GM18502 (cell line): ENCODE measurements around the gene CELF5.
"Not testable (repeated sequence)": the region's sequence is repeated elsewhere in the genome, so short reads cannot be mapped to it uniquely, and the experiment has no call there.

ENCODE experiments used
- ATAC-seq: cut with Tn5 transposase; IDR thresholded peaks from one replicate; pipeline ENCODE4 v1.9.1; 2021; ENCODE audit warnings: mild to moderate bottlenecking; ENCODE audit not compliant: unreplicated experiment, poor library complexity

Gene CELF5

DNA sequence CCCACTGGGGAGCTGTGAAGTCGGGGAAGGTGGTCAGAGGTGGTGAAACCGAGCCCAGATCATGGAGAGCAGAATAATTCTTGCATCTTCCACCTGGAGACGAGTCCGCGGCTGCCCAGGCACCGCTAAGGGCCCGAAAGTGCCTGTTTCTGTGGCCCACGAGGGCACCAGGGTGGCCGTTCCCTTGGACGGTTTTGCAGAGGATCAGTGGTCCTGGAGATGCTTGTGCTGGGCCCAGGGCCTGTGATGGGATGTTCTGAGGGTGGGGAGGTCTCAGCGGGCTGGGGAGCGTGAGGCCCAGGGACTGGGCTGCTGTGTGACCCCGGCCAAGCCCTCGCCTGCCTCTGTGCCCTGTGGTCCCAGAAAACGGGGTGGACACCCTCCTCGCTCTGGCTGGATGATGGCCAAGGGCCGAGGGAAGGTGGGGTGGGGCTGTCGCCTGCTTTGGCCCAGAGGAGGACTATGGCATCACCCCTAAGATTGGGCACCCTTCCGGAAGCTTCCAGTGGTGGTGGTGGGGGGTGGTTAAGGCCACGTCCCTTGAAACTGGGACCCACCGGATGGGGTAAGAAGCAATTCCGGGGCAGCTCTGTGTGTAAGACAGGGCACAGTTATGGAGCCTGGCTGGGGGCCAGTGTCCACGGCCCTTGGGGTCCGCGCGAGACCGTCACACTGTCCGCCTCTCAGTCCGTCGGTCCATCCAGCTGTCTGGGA lies 90.7 kb downstream of the CELF5 start:
- ATAC-seq = no peak

DNA sequence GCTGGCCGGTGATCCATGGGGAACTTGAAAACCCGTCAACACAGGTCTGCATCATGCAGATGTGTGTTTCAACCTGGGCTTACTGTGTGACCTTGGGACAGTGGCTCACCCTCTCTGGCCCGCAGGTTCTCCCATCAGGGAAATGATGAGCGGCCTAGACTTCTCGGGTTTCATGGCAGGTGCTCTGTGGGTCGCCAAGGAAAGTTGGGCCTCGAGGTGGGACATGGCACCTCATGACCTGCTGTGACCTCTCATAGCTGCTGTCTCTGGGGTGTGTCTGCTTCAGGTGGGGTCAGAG lies 91.2 kb downstream of the CELF5 start:
- no peak for ATAC-seq

DNA sequence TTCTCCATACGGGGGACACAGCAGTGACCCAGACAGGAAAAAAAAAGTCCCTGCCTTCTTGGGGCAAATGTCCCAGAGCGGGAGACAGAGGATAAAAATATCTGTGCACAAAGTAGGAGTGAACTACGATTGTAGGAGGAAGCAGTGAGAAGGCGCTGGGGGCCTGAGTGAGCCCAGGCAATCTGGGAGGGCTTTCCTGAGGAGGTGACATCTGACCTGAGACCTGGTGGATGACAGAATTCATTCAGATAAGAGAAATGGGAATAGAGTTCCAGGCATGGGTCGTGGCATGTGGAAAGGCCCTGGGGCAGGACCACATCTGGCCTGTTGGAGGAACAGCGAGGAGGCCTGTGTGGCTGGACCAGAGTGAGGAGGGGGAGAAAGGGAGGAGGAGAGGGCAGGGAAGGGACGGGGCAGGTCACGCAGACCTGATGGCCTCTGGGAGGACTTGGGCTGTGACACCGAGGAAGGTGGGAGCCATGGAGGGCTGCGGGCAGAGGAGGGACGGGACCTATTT lies 91.7 kb downstream of the CELF5 start:
- ATAC-seq = no peak

DNA sequence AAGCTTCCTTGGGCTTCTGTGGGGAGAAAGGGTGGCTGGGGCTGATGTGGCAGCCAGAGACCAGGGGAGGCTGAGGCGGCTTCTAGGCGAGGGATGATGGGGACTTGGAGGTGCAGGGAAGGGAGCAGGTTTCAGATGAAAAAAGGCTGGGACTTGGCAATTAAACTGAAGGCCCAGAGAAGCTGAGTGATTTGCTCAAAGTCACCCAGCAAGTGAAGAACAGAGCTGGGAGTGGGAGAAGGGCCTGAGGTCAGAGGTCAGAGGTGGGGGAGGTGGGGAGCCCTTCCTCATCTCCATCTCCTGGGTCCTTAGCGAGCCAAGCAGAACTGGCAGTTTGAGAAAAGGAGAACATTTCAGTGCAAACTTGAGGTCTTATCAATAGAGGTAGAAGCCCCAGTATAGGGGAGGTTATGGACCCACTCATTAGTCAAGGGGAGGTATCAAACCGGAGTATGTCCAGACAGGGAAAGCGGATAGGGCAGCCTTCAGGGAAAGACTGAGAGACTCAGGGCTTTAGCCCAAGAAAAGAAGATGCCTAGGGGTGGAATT lies 92.3 kb downstream of the CELF5 start:
- ATAC-seq = no peak

DNA sequence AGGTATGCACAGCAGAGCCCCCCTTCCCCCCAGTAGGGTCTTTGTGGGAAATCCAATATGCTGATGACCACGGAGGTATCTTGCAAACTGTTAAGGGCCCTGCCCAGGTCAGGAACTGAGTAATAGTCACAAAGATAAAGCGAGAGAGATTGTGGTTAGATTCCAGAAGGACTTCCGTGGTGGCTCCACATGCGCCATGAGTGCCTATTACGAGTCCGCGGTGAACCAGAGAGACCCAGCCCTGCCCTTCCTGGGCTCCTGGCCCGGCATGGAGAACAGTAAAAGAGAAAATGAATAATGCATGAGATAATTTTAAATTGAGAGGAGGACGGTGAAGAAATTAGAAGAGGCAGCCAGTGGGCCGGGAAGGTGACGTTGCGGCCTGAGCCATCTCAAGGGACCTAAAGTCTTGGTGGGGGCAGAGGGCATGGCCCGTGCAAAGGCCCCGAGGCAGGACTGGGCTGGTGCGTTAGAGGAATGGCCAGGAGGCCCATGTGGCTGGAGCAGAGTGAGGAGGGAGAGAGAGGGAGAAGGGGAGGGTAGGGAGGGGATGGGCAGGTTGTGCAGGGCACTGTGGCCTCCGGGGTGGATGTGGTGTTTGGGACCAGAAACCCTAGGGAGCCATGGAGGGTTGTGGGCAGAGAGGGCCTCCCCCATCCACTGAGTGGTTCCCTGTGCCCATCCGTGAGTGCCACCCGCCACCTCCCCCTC lies 95.3 kb downstream of the CELF5 start:
- ATAC-seq = no peak

DNA sequence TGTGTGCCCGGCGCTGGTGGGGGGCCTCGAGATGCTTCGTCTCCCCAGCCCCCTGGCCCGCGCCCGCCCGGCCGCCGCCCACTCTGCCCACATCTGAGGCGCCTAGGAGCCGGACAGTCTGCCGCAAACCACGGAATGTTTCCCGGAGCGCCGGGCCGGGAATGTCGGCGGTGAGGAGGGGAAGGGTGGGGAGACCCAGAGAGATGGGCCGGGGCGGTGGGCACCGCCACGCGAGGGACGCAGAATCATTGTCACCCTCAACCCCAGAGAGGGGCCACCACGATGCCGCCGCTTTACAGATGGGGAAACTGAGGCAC lies 95.9 kb downstream of the CELF5 start:
- ATAC-seq = no peak

DNA sequence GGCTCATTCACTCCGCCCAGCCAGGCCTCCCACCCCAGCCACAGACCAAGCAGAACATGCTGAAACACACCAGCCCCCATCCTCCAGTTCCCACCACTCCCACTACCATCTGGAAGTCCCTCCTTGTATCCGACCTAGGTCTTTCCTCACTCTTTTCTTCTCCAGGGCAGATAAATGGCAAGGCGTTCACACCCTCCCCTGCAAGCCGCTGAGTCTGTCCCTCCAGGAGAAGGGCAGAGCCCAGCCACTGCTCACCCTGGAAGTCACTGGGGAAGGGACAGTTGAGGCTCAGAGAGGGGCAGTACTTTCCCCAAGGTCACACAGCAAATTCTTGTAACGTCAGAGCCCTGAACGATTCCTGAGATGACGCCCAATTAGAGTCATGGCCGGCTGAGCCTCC lies 96.4 kb downstream of the CELF5 start:
- no peak for ATAC-seq

DNA sequence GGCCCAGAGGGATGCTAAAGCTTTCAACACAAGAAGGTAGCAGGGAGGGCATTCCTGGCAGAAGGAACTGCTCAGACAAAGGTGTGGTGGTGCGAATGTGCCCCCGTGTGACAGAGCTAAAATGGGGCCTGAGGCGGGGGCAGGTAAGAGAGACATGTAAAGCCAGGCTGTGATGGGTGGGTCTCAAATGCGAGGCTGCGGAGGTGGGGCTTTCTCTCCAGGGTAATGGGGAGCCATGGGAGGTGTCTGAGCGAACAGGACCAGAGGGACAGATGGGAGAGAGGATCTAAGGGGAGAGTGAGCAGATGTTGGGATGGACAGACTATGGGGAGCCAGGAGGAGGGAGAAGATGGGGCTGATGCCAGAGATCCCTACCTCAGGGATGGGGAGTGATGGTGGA lies 97.2 kb downstream of the CELF5 start:
- no peak for ATAC-seq

DNA sequence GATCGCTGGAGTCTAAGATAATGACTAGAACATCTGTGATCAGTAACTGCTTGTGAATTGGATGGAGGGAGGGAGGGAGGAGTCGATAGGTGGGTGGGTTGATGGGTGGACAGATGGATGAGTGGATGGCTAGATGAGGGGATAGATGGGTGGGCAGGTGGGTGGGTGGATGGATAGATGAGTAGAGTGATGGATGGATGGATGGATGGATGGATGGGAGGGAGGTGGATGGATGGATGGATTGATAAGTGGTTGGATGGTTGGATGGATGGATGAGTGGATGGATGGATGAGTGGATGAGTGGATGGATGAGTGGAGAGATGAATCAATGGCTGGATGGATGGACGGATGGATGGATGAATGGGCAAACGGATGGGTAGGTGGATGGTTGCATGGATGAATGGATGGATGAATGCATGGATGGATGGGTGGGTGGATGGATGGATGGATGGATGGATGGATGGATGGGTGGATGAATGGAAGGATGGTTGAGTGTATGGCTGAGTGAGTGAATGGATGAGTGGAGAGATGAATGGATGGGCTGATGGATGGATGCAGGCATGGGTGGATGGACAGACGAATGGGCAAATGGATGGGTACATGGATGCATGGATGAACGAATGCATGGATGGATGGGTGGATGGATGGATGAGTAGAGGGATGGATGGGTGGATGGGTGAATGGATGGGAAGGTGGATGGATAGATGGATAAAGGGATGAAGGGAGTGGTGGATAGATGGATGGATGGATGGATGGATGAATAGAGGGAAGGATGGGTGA lies 97.9 kb downstream of the CELF5 start:
- ATAC-seq = no peak

DNA sequence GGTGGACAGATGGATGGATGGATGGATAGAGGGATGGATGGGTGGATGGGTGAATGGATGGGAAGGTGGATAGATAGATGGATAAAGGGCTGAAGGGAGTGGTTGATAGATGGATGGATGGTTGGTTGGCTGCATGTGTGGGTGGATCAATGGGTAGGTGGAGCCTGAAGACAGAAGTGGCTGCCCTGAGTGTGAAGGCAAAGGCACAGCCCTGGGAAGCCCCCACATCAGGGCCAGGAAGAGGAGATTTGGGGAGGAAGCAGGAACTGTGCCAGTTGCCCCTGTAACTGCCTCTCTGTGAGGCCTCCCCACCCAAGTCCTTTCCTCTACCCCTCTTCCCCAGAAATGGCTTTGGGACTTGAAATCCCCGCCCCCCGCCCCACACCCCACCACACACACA lies 98.6 kb downstream of the CELF5 start:
- no peak for ATAC-seq

DNA sequence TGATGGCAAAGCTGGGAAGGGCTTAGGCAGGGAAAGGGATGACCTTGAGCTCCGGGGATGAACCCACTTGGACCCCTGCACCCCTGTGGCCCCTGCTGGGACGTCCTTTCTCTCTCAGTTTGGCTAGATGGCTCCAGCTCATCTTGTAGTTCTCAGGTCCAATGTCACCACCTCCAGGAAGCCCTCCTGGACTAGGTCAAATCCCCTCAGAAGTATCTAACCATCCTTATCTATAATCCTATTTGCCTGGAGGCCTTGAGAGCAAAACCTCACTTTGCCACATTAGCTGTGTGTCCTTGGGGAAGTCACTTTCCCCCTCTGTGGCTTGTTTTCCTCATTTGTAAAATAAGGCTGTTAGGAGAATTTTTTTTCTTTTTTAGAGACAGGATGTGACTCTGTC lies 99.2 kb downstream of the CELF5 start:
- ATAC-seq = no peak

DNA sequence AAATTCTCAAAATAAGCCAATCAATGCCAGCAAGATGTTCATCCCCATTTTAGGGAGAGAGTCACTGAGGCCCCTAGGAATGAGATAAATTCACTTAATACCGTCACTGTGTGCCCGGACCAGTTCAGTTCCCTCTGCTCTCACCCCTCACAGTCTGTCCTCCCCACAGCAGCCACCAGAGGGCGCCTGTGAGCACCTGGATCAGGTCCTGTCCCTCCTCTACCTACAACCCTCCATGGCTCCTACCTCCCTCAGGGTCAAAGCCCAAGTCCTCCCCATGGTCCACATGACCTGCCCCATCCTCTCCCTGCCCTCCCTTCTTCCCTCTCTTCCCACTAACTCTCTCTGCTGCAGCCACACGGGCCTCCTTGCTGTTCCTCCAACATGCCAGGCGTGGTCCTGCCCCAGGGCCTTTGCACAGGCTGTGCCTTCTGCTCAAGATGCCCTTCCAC lies 100.0 kb downstream of the CELF5 start:
- no peak for ATAC-seq

DNA sequence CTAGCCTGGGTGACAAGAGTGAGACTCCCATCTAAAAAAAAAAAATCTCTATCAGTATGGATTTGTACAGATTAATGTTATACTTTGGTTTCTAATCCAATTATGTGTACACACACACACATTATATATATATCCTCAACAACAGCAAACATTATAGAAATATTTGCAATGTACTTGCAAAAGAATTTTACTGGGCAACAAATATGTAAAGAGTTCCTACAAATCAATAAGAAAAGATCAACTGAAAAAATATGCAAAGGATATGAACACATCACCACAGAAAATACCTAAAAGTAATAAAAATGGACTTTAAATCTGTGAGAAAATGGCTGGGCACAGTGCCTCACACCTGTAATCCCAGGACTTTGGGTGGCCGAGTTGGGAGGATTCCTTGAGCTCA lies 101.0 kb downstream of the CELF5 start:
- no peak for ATAC-seq

DNA sequence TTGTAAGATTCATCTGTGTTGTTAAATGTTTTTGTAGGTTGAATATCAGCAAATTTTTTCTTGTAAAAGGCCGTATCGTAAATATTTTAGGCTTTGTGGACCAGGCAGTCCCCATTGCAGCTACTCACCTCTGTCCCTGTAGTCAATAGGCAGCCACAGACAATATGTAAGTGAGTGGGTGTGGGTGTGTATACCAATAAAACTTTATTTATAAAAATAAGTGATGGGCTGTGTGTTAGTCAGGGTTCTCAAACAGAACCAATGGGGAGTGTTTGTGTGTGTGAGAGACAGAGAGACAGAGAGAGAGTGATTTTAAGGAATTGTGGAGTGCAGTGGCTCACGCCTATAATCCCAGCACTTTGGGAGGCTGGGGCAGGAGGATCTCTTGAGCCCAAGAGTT lies 104.3 kb downstream of the CELF5 start:
- no peak for ATAC-seq

DNA sequence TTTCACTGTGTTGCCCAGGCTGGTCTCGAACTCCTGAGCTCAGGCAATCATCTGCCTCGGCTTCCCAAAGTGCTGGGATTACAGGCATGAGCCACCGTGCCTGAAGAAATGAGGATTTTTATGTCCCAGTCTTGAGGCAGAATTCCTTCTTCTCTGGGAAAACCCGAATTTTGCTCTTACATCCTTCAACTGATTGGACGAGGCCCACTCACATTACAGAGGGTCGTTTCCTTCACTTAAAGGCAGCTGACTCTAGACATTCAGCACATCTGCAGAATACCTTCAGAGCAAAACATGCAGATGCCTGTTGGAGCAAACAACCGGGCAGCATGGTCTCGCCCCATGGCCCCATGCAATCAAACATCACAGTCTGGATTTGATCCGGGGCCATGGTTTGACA lies 105.6 kb downstream of the CELF5 start:
- no peak for ATAC-seq

DNA sequence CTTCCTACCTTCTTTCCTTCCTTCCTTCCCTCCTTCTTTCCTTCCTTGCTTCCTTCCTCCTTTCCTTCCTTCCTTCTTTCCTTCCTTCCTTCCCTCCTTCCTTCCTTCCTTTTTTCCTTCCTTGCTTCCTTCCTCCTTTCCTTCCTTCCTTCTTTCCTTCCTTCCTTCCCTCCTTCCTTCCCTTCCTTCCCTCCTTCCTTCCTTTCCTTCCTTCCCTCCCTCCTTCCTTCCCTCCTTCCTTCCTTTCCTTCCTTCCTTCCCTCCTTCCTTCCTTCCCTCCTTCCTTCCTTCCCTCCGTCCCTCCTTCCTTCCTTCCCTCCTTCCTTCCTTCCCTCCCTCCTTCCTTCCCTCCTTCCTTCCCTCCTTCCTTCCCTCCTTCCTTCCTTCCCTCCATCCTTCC lies 107.8 kb downstream of the CELF5 start:
- not testable (repeated sequence) for ATAC-seq

DNA sequence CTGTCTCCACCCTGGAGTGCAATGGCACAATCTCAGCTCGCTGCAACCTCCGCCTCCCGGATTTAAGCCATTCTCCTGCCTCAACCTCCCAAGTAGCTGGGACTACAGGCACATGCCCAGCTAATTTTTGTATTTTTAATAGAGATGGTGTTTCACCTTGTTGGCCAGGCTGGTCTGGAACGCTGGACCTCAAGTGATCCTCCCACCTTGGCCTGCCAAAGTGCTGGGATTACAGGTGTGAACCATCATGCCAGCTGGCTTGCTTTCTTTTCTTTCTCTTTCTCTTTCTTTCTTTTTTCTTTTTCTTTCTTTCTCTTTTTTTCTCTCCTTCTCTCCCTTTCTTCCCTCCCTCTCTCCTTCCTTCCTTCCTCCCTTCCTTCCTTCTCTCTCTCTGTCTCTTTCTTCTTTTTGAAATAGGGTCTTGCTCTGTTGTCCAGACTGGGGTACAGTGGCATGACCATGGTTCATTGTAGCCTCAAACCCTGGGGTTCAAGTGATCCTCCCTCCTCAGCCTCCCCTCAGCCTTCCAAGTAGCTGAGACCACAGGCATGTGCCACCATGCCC lies 108.6 kb downstream of the CELF5 start:
- ATAC-seq = no peak

DNA sequence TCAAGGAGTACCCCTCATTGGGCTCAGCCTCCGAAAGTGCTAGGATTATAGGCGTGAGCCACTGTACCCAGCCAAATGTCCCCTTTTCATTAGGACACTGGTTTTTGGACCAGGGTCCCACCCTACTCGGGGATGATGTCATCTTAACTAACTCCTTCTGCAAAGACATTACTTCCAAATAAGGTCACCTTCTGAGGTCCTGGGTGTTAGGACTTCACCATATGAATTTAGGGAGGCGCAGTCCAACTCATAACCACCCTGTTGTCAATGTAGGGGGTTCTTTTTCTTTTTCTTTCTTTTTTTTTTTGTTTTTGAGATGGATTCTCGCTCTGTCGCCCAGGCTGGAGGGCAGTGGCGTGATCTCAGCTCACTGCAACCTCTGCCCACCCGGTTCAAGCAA lies 109.2 kb downstream of the CELF5 start:
- ATAC-seq = no peak

DNA sequence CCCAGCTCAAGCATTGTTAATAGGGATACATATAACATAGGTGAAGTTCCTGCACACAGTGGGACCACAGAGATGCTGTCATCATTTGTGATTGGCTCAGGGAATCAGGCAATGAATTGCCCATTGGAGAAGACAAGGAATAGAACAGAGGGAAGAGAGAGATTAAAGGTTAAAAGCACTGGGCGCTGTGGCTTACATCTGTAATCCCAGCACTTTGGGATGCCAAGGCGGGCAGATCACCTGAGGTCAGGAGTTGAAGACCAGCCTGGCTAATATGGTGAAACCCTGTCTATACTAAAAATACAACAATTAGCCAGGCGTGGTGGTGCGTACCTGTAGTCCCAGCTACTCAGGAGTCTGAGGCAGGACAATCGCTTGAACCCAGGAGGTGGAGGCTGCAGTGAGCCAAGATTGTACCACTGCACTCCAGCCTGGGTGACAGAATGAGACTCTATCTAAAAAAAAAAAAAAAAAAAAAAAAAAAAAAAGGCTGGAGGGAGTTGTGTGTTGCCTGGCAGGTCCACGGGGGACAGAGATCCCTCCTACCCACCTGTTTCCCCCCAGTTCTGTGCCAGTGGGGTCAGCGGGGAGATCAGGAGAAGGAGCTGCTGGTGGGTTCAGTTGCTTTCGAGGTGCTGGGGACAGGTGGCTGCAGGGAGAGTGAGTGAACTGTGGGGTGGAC lies 110.4 kb downstream of the CELF5 start:
- not testable (repeated sequence) for ATAC-seq
